Thyroid gland (tissue), 4 donors: ENCODE measurements around the gene COL11A2.
A peak's percentile ranks its signal among the peaks of the same experiment; 100 is the strongest.

Experiments
- CTCF ChIP-seq, 6 experiments: fragments of 200-600 bp in 3 of 6; fragments of 450-650 bp in 3 of 6; sonication (generic) in 3 of 6; IDR thresholded peaks; one replicate each; pipeline ENCODE4 v1.5.1; 2016 to 2019; ENCODE audit warnings: antibody characterized with exemption in 6 of 6, mild to moderate bottlenecking in 2 of 6, inconsistent platforms in 1 of 6, moderate library complexity in 1 of 6
- POLR2A ChIP-seq, 2 donors: fragments of 450-650 bp; IDR thresholded peaks; one replicate each; pipeline ENCODE4 v1.6.1; 2017; ENCODE audit warnings: antibody characterized with exemption in 2 of 2, mild to moderate bottlenecking in 2 of 2, moderate library complexity in 1 of 2

GRCh38 chr6:33172688-33173534 lies 19.4 kb downstream of the COL11A2 start:
- TF ChIP-seq CTCF (IDR thresholded peaks at IDR 0.05) (peak in 1 of 6 experiments; percentile 8), POLR2A (IDR thresholded peaks at IDR 0.05) (no peak)
